GM18858 (cell line): ENCODE measurements around the gene SPC24.

Source experiments
- ATAC-seq: cut with Tn5 transposase; IDR thresholded peaks from one replicate; pipeline ENCODE4 v1.9.1; 2021; ENCODE audit not compliant: unreplicated experiment

Gene SPC24, protein sequence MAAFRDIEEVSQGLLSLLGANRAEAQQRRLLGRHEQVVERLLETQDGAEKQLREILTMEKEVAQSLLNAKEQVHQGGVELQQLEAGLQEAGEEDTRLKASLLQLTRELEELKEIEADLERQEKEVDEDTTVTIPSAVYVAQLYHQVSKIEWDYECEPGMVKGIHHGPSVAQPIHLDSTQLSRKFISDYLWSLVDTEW

DNA sequence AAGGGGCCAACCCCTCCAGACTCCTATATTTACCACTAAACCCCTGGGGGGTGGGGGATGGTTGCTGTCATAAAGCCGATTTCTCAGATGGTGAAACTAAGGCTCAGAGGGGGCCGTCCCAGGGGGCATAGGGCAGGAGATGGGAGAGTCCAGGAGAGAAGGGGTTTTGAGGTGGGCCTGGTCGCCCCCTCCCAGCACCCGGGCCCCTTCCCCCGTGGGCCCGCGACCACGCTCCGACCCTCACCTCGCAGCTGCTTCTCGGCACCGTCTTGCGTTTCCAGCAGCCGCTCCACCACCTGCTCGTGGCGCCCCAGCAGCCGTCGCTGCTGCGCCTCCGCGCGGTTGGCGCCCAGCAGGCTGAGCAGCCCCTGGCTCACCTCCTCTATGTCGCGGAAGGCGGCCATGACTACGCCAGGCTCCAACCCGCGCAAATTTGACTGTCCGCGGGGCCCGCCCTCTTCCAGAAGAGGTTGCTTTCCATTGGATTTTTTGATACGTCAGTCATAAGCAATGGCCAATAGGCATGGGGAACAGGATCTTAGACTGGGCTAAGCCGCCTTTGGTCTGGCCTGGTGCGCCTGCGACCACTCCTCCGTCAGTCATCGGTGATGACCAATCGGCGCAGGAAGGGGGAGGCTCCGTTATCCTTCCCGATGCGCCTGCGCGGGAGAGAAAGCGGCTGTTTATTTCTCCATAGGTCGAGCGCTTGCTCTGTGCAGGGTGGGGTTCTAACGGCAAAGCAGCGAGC lies at the start of gene SPC24:
TSS of gene SPC24 (minus strand) at position 410 of the 748 bp plus-strand sequence. CDS start at position 404, 6 bp downstream.
- ATAC-seq: peak; percentile 92

DNA sequence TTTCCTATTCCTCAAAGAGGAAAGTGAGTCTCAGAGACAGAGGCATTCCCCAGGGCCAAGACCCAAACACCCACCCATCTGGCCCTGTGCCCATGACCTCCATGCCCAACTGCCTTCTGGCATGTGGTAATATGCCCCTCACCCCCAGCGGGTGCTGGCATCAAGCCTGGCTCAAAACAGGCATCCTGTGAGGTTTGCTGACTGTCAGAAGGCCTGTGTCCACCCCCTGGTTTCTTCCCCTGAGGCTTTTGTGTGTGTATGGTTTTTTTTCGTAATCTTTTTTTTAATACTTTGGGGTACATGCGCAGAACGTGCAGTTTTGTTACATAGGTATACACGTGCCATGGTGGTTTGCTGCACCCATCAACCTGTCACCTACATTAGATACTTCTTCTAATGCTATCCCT lies 49.4 kb upstream of the SPC24 start:
- no peak for ATAC-seq

DNA sequence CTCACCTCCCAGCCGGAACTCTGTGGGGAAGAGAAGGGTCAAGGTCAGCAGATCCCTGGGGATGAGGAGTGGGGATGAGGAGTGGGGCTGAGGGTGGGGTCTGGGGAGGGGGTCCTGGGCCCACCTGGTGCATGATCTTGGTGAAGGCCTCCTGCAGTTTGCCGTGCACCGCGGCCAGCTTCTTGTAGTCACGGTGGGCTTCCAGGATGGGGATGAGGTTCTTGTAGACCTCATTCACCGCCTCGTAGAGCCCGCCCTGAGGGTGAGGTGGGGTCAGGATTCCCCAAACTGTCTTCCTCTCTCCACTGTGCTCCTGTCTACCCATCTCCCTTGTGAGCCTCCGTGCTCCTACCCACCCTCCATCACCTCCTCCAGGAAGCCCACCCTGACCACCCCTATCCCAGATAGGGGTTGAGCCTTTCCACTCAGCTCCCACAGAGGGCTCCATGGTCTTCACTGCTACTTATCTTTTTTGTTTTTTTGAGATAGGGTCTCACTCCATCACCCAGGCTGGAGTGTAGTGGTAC lies 48.6 kb upstream of the SPC24 start:
- ATAC-seq: no peak

DNA sequence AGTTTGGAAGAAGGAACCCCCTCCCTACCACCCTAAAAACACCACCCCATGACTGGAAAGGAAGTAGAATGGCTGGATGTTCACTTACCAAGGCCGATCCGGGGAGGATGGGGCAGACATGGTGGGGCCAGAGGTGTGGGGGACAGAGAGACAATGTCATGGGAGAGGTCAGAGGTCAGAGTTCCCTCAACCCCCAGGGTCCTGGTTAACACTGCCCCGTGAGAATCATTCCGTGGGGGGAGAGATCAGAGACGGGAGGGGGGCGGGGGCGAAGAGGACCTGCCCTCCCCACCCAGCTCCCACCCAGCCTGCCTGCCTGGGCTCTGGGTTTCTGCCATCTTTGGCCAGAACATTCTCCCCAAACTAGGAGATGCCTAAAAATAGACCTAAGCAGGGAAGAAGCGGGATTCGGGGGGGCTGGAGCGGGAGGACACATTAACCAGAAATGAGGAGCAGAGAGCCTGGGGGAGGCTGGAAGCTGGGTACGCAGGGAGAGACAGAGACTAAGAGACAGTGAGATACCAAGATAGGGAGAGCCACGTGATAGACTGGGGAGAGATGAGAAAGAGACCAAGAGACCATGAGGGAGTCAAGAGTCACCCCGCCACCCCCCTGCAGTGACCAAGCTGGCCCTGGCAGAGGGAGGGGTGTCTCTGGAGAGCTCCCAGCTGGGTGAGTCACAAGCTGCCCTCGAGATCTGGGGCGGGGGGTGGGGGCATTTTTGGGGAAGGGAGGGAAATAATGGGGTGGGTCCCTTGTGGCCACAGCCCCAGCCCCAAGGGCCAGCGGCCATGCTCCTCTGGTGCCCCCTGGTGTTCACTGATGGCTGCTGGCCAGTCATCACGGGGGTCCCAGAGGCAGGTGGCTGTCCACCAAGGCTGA lies 47.9 kb upstream of the SPC24 start:
- no peak for ATAC-seq

DNA sequence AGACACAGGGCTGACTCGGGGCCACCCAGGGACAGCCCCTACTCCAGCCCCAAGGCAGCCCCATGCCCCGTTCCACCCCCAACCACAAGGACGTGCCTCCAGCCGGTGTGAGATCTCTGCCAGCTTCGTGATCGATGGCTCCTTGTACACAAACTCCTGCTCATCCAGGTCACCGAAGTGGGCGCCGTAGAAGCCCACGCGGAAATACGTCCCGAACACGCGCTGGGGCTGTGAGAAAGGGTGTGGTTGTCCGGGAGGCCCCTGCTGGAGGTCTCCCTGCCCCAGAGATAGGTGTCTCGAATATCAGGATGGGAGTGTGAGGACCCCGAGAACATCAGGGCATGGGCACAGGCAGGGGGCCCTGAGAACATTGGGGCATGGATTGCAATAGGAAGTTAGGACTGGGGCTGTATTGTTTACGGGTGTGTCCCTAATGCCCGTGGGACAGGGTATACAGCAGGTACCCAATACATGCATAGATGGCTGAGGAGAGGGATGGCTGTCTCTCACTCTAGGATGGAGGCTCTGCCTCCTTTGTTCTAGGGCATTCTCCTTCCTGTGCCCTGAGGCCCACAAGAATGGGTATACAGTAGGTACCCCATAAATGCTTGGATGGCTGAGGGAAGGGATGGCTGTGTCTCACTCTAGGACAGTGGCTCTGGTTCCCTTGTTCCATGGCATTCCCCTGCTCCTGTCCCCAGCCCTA lies 47.1 kb upstream of the SPC24 start:
- no peak for ATAC-seq

DNA sequence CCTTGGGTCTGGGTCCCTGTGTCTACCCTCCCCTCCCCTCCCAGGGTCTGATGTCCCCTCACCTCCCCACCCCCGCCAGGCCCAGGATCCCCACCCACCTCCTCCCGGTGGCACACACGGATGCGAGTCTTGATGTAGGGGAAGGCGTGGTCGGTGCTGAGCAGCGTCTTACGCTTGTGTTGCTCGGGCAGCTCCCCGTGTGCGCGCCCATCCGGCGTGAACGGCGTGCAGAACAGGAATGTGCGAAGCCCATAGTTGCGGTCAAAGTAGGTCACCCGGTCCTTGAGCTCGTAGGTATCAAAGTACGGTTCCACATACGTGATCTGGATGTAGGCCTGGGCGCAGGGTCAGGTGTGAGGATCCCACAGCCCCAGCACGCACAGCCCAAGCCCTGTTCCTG lies 46.2 kb upstream of the SPC24 start:
- ATAC-seq: no peak

DNA sequence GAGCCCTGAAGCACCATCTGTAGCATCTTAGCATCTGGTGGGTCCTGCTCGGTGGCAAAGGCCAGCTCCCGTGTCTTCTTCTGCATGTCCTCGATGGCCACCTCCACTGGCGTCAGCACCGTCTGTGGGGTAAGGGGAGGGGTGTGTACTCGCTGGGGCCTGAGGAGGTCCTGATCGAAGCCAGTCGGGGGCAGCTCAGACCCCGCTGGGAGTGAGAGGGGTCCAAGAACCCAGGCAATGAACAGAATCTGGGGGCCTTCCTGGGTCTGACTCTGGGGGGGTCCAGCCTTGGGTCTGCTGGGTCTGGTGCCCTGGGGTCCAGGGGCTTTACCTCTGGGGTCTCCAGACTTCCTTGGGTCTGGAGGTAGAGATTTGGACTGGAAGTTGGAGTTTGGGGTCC lies 45.3 kb upstream of the SPC24 start:
- no peak for ATAC-seq

DNA sequence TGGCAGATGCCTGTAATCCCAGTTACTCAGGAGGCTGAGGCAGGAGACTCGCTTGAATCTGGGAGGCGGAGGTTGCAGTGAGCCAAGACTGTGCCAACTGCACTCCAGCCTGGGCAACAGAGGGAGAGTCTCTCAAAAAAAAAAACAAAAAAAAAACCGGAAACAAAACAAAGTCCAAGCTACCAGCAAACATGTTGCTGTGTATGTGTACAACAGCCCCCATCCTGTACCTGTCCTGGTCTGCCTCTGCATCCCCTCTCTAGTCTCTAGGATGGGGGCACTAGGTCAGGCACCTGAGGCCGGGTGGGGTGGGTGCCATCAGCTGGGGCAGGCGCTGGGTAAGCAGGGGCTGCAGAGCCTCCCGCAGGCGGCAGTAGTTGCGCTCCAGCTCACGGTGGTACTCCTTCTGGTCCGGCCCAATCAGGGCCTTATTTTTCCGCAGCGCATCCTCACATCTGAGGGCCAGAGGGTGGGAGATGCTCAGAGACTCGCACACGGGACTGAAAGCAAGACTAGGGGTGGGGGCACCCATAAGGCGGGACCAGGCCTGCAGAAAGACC lies 44.5 kb upstream of the SPC24 start:
- ATAC-seq: no peak

DNA sequence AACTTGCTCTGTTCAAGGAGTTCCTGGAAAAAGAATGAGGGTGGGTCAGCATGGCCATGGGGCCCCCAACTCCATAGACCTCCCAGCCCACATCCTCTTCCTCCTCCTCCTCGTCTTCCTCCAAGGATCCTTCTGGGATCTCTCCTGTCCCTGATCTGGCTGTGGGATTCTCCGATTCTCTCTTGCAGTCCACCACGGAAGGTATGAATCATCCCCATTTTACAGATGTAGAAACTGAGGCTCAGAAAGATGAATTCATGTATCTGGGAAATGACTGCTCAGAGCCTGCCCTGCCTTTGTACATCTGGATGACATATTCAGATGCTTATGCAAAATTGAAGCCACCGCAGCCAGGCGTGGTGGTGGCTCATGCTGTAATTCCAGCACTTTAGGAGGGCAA lies 43.9 kb upstream of the SPC24 start:
- ATAC-seq: no peak

DNA sequence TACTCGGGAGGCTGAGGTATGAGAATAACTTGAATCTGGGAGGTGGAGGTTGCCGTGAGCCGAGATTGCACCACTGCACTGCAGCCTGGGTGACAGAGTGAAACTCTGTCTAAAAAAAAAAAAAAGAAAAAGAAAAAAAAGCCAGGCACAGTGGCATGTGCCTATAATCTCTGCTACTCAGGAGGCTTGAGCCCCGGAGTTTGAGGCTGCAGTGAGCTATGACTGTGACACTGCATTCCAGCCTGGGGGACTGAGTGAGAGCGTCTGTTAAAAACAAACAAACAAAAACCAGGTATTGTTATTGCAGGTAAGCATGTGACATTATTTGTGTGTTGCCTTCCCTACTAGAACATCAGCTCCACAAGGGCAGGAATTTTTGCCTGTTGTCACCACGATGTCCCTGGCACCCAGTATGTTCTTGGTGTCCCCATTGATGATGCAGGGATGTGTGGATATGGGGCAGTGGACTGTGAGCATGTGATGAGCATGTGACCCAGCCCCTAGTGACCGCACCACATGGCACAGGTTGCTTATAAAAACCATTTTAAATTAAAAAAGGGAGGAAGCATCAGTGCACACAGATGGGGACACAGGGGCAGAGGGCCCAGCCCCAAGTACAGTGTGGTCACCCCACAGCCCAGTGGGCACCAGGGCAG lies 43.3 kb upstream of the SPC24 start:
- ATAC-seq: no peak

DNA sequence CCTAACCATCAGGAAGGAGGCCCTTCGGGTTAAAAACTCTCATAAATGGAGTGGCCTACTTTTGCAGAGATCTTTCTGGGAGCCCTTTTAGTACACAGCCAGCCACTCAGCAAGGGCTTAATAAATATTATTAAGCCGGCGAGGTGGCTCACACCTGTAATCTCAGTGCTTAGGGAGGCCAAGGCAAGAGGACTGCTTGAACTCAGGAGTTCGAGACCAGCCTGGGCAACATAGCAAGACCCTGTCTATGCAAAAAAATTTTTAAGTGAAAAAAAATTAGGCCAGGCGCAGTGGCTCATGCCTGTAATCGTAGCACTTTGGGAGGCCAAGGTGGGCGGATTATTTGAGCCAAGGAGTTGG lies 42.6 kb upstream of the SPC24 start:
- no peak for ATAC-seq

DNA sequence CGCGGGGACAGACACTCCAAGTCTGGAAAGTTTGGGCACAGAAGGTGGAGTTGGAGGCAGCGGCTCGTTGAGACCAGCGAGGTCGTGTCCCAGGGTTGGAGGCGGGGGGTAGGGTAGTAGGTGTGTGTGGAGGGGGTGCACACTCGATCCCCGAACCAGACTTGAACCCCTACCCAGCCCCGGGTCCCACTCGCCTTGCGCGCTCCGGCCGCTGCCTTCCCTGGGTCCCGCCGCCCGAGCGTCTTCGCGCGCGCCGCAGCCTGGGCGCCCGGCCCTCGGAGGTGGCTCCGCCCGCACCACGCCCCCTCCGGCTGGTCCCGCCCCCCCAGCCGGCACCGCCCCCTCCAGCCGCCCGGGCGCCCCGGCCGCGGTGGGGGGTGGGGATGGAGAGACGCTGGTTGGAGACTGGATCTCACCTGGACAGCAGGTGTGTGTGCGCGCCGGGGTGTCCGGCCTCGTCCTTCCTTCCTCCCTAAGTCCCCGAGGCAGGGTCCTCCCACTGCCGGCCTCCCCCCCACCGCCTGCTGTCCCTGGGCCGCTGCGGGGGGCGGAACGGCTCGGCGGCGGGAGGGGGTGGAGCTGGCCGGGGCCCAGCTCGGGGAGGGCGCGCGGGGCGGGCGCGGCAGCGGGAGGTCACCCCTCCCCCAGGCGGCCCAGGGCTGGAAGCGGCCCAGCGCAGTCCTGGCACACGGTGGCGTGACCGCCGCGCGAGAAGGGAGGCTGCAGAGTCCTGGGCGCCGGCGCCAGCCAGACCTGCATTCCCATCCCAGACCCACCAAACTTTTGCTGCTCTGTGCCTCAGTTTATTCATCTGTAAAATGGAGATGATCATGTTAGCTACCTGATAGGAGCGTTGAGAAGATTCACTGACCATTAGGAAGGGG lies 42.0 kb upstream of the SPC24 start, which contains the start of gene KANK2:
TSS of gene KANK2 (minus strand) at position 255 of the 884 bp plus-strand sequence. CDS start 3,034 bp downstream, outside the sequence.
- no peak for ATAC-seq

DNA sequence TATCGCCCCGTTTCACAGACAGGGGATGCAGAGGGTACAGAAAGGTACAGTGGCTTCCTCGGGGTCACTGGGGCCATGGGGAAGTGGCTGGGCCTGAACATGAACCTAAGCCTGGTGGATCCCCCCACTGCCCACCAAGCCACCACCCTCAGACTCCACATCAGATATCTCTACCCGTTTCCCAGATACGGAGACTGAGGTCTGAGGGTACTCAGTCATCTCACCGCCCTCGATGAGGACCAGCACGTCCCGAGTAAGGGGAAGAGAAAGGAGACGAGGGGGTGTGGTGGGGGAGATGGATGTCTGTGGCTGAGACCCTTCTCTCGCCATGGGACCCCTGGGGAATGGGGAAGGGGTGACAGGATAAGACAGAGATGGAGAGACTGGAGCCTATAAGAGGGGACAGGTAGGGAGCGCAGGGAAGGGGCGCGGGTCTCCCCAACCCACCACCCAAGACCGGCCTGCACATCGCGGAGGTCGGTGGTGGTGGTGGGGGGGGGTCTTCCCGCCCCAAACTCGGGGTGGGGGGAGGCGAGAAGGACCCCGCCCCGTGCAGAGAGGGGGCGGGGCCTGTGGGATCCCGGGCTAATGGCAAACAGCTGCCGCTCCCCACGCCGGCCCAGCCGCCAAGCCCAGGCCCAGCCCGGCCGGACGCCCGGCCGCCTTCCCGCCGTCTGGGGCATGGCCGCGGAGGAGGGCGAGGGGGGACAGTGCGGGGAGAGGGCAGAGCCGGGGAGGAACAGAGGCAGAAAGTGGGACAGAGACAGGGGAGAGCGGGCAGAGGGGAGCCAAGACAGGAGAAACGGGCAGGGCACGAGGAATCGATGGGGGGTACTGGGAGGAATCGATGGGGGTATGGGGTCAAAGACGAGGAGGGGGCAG lies 41.1 kb upstream of the SPC24 start:
- ATAC-seq: no peak

DNA sequence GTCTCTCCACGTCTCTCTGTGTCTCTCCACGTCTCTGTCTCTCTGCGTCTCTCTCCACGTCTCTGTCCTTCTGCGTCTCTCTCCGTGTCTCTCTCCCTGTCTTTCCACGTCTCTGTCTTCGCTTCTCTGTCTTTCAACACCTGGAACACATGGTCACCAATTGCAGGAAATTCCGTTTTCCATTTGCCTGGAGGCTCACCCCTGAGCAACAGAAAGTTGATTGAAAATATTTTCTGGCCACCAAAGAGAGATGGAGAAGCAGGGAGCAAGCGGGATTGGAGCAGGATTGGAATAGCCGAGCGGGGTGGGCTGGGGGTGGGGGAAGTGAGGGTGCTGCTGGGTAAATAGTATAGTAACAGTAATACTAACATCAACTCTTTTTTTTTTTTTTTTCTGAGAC lies 40.1 kb upstream of the SPC24 start:
- no peak for ATAC-seq

DNA sequence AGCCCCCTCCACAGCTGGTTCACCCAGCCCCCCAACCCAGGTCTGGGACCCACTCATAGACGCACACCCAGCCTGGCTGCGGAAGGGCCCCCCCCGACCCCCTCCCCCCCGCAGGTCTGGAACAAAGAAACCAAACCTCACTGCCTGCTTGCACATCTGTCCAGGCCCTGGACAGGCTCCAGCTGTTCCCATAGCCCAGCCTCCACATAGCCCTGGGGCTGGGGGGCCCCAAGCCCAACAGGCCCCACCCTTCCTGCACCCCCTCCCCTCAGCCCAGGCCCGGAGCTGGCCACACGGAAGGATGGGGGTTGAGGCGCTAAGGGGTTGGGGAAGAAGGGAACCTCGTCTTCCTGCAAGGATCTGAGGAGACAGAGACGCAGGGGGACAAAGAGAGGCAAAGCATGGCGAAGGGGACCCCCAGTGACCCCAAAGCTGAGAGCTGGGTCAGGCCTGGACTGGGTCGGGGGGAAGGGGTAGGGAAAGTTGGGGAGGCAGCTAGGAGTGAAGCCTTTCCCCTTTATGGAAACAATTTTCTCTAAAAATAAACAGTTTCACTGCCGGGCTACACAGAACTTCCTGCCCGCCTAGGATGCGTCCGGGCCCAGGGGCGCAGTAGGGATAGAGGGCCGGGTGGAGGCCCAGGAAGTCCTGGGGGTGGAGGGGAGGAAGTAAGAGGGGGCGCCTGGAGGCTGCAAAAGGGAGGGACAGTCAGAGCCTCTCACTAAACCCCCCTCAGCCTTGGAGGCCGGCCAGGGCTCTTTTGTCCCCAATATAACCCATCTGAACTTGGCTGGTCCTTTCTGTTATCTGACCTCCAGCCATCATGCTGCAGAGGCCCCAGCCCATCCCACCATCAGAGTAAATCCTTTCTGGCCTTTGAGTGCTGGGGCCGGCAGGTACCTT lies 39.3 kb upstream of the SPC24 start:
- ATAC-seq: no peak

DNA sequence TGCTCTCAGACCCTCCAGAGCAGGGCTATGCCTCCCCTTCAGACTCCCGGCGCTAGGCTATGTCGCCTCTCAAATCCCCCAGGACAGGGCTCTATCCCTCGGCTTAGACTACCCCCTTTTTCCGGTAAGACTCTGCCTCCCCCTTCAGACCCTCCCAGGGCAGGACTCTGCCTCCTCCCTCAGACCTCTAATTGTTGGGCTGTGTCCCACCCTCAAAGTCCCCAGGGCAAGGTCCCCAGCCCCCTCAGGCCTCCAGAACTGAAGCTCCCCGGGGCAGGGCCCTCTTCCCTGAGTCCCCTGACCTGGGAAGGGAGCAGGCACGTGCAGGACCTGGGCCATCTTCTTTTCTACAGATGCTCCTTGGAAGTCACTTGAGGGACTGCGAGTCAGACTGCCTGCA lies 38.6 kb upstream of the SPC24 start:
- no peak for ATAC-seq
